Anterior cingulate cortex (tissue), 58 donors: ENCODE measurements around the gene RARA.

Source experiments
- DNase-seq, 58 donors: peaks; one replicate each; lab custom pipeline; 2025; lab: John Stamatoyannopoulos, UW

RARA gene

DNA sequence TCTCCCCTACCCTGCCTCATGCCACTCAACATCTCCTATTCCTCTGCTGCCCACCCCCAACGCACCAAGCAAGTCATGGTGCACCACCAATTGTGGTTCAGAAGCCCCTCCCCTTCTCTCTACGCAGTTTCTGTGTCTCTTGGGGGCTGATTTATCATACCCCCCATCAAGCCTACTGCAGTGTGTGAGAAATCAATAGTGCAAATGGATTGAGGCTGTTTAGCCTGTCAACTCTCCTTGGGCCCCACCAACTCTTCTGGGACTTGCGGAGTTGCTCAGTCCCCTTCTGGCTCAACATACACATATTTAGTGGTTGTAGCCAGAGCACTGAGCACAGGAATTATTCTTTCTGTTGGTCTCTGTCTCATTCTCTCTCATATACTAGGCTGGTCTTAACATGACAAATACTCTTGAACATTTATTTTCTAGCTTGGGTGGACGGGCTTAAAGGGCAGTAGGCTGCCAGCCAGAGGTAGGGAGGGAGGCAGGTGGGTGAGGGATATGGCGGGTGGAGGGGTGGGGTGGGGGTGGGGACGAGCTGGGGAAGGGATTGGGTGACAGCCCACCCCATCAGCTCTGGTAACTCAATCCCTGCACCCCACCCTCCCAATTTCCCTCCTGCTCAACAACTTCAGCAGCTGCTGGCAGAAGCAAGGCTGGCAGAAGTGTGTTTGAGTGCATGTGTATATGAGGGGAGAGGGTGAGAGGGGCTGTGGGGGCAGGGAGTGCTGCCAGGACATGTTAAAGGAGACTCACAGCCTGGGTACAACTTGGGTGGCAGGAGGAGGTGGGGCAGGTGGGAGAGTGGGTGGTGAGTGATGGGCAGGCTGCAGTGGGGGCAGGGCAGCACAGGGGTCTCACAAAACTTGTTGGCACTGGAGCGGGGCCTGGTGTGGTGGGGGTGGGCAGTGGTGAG, 4.9 kb downstream of the RARA start:
- no peak for DNase-seq

DNA sequence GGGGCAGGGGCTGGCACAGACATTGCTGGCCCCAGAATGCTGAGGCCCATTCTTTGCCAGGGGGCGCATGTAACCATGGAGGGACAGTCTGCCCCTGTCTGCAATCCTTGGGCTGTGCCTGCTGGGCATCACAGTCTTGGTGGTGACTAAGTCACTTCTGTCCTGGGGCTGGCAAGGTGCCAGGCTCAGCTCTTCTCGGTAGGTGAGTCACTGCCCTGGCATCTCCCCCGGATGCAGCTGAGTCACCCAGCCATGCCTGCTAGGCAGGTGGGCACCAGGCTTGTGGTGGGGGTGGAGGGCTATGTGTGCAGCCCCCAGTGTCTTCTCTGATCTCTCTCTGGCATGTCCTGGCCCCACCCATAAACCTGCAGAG, 5.6 kb downstream of the RARA start:
- peak in 27 of 58 donors; percentile 23 to 81 (median 52) for DNase-seq

DNA sequence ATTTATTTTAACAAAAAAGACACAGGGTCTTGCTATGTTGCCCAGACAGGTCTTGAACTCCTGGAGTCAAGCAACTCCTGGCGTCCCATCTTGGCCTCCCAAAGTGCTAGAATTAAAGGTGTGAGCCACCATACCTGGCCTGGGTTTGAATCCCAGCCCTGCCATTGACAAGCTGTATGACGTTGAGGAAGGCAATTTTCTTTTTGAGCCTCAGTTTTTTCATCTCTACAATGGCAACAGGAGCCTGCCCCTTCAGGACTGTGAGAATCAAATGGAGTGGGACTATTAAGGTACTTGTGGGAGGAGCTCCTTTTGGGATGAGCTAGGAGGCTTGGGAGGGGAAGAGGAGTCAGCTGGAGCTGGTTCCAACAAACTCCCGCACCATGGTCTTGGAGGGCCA, 6.2 kb downstream of the RARA start:
- DNase-seq = no peak

DNA sequence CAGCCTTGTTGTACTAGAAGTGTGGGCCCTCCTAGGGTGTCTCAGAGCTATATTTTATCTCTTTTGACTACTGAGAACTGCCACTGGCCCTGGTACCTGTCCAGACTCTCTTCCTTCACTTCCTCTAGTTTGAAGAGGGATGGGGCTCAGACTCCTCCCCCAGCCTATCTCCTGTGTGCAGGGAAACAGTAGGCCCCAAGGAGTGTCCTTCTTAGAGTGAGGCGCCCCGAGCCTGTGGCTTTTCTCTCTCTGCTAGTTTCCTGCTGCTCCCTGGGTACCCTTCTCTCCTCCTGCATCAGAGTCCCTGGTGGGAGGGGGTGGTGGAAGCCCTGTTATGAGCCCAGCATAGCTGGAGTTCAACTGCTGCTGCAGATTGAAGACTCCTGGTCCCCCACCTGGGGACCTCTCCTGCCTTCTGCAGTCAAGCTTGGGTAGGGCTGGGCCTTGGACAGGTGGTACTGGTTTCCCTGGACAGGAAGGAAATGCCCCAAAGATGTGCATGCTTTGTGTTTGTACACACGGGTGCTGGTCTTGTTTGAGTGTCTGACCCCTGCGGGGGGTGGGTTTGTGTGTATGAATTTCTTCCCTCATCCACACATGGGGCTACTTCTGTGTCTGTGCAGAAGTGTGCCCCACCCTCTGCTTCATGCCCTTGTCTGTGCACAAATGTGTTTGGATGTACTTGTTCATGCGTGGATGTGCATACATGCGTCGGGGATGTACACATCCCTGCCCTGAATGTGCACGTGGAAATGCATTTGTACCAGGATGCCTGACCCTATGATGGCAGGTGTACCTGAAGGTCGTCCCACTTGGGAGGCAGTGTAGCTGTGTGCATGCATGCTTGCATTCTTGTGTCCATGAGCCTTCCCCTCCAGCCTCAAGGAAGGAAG, 6.9 kb downstream of the RARA start:
- no peak for DNase-seq

DNA sequence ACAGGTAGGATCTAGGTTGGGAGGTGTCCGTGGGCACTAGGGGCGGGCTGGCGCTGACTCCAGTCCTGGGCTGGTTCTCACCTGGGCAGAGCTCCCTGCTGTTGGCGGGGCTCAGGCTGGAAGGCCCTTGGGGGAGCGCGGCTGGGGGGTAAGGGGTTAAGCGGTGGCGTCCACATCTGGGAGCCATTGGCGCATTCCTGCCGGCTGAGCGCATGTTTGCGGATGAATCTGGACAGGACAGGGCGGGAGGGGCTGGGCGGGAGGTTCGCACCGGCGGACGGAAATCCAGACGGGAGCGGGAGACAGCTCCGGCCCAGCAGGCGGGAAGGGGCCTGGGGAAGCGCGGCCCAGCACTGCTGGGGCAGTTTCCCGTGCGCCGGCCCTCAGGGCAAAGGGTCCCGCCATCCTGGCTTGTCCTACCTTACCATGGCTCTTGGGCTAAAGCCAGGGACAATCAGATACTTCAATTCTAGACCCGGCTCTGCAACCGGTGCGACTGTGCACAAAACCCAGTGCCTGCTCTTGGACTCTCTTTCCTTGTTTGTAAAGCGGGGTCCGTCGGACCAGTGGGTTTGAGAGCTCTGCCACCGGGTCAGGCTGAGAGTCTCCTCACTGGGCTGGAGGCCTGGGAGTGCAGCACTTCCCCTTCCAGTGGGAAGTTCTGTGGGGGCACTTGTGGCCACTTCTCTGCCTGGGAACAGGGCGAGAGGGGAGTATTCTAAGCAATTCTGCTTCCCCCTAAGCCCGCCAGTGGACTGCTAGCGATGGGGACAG, 7.8 kb downstream of the RARA start:
- no peak for DNase-seq

DNA sequence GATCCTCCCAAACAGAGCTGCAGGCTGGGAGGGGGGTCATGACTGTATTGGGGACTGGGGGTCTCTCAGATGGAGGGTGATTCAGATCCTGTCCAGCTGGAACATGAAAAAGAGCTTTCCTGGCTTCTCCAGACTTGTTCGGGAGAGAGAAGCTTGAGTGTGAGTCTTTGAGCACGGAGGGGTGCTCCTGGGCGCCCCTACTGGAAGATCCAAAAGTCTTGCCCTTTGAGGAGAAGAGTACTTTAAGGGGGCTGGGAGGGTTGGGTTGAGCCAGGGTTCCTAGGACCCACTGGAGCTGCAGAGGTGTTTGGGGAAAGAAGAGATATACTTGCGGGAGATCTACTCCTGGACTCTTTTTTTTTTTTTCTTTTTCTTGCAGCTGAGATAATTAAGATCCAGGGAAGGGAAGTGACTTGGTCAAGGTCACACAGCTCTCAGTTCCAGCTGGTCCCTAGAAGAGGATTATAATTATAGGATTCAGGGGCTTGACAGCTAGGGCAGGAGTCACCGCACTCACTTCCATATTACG, 8.4 kb downstream of the RARA start:
- no peak for DNase-seq

DNA sequence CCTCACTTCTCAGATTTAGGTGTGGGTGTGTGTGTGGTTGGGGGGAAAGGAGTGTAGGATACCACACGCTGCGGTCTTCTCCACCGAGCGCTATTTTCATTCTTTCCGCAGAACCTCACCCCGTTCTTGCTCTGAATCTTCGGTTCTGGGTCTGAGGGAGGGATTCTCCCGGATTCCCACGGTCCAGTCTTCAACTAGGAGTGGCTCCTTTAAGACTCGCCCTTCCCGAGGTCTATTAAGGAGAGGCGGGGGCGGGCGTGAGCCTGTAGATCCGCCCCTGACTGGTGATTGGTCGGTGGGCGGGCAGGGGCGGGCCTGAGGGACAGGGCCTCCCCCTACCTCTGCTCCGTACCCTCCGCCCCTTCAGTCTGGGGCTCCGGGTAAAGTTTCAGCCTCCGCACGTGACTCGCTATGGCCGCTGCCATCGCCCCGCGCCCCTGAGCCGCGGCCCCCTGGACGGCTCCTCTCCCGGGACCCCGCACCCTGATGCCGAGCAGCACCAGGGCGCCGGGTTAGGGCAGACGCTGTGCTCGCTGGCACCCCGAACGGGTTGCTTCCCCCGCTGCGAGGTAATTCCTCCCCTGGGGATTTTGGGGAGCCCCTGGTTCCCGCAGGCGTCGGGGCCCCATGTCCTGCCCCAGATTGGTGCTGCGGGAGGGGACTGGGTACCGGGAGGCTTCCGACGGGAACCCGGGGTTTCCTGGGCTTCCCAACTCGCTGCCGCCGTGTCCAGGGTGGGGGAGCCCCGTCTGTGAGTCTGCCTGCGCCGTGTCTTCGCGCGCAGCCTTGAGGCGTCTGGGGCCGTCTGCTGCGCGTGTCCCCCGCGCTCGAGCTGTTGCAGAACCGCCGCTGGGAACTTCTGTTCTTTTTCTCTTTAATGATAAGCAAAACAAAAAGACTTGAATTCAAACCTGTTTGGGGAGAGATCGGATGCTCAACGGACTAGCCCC, 9.2 kb downstream of the RARA start:
- peak in 56 of 58 donors; percentile 33 to 96 (median 85) for DNase-seq

DNA sequence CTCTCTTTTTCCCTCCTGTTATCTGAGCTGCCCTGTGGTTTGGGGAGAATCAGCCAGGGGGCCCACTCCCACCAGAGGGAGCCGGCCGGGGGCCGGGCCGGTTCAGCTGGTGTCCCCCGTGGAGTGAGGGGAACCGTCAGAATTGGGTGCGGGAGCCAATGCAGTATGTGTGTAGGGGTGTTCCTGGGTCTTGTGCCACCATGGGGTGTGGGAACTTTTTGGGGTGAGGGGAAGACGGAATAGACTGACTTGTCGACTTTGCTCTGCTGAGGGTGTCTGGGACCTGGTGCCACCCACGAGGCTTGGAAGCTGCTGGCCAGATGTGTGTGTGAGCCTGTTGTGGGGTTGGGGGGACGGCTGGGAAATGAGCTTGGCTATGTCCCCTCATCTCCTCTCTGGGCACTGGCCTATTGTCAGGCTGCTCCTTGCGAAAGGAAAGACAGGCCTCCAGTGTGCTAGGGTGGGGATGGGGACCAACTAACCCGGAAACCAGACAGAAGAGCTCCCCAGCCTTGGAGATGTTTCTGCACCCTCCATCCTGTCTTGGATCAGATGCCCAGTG, 9.9 kb downstream of the RARA start:
- no peak for DNase-seq

DNA sequence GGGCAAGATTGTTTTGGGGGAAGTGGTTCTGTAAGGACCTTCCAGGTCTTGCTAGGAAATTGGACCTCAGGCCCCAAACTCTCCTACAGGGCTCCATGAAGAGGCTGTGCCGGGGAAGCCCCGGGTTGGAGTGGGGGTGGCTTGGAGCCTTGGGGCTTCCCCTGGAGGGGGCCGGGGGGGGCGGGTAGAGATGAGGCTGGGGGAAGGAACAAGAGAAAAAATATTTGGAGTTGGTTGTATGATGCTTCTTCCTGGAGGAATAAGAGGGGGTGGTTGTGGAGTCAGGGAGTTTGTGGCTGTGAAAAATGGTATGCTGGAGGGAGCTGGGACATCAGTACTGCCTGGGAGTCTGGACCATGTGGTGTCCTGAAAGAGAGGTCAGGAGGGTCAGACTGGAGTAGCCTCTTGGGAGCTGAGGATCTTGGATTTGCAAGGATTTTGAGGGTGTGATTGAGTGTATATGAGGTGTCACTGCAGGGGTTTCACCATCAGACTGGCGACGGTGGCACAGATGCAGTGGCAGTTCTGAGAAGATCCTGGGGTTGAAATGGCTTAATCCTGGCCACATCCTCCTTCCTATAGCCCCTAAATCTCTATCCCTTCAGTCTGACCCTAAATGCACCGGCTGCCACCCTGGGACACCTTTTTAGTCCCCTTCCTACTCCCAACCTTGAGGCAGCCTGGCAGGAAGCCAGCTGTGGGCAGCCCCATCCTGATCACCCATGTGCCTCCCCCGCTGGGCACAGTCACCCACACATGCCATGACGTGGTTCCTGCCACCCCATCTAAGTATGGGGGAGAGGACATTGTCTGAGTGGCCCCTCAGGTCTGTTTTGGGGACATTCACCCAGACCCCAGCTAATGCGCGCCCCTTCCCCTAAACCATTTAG, 10.9 kb downstream of the RARA start:
- DNase-seq = no peak

DNA sequence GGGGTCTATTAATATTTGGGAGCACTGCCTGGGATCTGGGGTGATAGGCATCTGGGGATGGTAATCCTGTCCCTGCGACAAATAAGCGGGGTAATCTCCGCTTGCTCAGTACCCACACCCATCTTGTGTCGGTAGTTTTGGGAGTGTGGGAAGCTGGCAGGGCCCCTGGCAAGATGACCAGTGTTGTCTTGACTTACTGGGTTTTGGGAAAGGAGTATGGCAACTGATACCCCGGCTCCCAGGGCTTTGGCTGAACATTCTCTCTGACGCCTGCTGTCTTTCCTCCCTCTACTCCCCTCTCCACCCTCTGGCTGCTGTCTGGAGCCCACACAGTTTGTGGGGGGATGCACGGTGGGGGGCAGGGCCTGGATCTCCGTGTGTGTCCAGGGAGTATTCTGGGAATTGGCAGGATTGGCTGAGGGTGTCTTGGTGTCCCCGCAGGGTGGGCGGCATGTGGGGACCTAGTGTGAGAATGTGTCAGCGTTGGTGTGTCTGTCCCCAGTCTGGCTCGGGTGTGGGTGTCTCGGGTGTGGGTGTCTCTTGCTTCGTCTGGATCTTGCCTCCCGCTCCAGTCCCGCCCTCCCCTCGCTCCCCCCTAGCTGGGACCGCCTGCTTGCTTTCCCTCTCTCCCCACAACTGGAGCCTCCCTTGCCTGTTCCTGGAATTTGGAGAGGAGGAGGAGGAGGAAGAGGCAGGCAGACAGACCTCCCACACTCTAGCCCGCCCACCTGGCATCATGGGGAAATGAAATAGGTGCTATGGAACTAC, 12.0 kb downstream of the RARA start:
- peak in 4 of 58 donors; percentile 20 to 50 (median 40) for DNase-seq

DNA sequence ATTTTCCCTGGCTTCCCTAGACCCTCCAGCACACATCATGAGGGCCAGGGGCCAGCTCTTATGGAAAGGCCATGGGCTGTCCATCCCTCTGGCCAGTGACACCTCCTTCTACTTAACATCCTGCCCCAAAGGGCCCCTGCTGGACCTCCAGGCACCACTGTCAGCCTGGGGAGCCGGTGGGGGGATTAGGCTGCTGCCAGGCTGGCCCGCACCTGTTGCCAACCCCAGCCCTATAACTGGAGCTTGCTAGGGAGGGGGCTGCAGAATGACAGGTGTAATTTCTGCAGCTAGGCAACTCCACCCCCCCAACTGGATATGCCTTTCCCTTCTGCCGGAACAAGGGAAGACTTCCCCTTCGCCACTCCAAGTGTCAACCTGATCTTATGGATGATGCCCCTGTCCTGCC, 12.5 kb downstream of the RARA start:
- no peak for DNase-seq

DNA sequence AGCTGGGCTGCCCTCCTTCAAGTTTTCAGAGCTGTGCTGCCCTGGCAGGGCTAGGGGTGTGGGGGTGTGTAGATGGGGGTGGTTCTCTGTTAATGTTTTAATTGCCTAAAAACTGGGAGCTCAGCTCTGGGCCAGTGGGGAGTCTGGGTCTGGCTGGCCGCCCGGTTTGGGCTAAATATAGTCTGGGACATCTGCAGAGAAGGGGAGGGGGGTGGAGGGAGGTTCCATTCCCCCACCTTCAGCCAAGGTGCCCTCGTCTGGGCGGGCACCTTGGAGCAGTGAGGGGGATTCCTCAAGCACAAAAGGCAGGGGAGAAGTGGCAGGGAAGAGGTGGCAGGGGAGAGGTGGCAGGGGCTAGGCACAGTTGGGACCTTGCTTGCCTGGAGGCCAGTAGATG, 13.0 kb downstream of the RARA start:
- DNase-seq = peak in 6 of 58 donors; percentile 22 to 45 (median 36)

DNA sequence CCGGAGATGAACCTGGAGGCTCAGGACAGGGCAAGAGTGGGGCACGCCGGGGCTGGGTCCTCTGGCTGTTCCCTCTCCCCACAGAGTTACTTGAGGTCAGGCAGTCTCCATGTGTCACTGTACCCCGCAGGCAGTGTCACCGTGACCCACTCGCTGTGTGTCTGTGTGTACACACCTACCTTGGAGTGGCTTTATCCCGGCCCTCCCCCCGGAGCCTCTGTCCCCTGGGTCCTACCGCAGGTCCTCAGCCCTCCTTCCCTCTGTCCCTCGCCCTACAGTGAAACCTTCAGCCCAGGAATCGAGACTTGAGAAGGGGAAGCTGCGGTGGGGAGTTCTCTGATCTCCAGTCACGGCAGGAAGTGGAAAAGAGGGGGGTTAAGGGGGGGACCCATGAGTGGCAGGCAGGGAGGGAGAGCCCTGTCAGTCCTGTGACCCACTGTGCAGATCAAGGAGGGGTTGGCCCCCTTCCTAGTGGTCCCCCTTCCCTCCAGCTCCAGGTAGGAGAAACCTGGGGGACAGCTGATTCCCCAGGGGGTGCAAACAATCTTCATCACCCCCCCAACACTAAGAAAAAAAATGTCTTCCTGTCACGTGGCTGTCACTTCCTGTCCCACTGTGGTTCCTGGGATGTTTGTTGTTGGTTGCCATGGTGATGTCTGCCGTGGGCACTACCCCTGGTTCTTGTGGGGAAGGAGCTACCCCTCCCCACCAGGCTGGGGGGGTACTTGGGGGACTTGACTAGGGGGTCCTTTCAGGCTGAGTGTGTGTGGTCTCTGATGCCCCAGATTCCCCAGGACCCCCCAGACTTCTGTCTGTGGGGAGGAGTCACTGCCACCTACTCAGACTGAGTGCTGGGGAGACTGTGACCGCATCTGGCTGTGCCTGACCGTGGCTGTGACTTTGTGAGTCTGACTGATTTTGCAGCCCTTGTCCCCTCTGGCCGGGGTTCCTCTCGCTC, 13.7 kb downstream of the RARA start:
- peak in 16 of 58 donors; percentile 25 to 68 (median 41) for DNase-seq

DNA sequence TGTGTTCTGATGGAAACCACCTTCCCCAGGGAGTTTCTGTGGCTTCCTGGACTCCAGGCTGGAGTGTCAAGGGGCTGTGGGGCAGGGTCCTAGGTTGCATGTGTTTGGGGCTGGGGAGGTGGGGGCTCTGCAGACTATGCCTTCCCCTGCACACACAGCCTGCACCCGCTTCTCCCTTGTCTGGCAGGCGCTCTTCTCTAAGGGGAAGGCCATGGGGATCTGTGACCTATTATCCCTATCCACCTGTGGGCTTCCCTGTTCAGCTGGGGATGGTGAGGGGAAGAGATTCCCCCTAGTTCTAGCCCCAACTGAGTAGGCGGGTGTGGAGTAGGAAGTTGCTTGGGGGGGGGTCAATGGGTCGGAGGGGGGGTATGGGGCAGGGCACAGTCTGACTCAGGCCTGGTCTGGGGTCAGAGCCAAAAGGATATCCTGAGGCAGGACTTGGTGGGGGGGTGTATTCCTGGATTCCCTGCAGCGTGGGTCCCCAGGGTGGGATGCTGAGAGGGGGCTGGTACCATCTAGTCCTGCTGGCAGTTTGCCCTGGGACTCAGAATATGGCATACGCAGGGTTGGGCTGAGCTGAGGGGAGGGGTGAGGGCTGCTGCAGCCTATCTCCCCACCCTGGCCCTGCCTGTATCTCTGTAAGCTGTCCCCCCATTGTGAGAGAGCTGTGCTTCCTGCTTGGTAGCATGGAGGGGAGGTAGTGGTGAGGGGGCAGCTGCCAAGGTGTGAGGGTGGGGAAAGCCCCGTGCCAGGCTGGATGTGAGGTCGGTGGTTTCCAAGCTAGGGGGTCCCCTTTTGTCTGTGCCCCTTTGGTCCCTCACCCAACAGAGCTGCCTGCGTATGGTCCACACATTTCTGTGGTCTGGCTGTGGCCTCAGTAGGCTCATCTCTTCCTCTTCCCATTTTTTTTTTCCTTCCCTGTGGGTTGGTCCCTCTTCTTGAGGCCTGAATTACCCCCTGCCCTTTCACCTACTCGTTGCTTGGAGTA, 14.7 kb downstream of the RARA start:
- no peak for DNase-seq
